ENCODE results near the gene UBXN7. TPM values are rescaled to one million over a fixed set of nuclear protein-coding genes. Genes with fewer than 3 reads are reported as not detected.

The UBXN7 gene
- total RNA-seq, 6 experiments from 2014 or later: 4.9 to 22.3 (median 19.1) TPM

- no peak overlapping the region for H3K4me3 ChIP-seq
- TF ChIP-seq CTCF (IDR thresholded peaks at IDR 0.05) (no peak), POLR2A (IDR thresholded peaks at IDR 0.05) (no peak)
- no peaks in the 10 kb centered on the region for H3K27me3 ChIP-seq
- H3K4me1 ChIP-seq: no peaks in the 10 kb centered on the region
- H3K27ac ChIP-seq: no peak overlapping the region
- no peaks in the 10 kb centered on the region for H3K36me3 ChIP-seq
- WGBS (ENCODE audit: insufficient coverage, low coverage, low lambda C conversion rate, missing lambda C conversion rate): 81% methylated on average over 11 of the region's 11 CpGs
- no peak for ATAC-seq
- intact Hi-C loops (cut with DNase I): no loop called here
- no peaks in the 10 kb centered on the region for H3K9me3 ChIP-seq
- DNase-seq: no peak
Measured at GRCh38 chr3:196323691-196324090, 108.5 kb downstream of the UBXN7 start.

GRCh38 chr3:196323016-196323415 lies 109.2 kb downstream of the UBXN7 start:
- H3K4me3 ChIP-seq: no peak overlapping the region
- 78% methylated on average over 2 of the region's 4 CpGs for WGBS (ENCODE audit: insufficient coverage, low coverage, low lambda C conversion rate, missing lambda C conversion rate)
- TF ChIP-seq CTCF (IDR thresholded peaks at IDR 0.05) (no peak), POLR2A (IDR thresholded peaks at IDR 0.05) (no peak)
- H3K9me3 ChIP-seq: no peaks in the 10 kb centered on the region
- DNase-seq (no peak), ATAC-seq (no peak)
- no peaks in the 10 kb centered on the region for H3K36me3 ChIP-seq
- no peak overlapping the region for H3K27ac ChIP-seq
- no peaks in the 10 kb centered on the region for H3K4me1 ChIP-seq
- intact Hi-C loops (cut with DNase I): no loop called here
- no peaks in the 10 kb centered on the region for H3K27me3 ChIP-seq

- no peaks in the 10 kb centered on the region for H3K4me1 ChIP-seq
- H3K4me3 ChIP-seq: no peak overlapping the region
- WGBS (ENCODE audit: insufficient coverage, low coverage, low lambda C conversion rate, missing lambda C conversion rate): 65% methylated on average over 6 of the region's 11 CpGs
- no peaks in the 10 kb centered on the region for H3K36me3 ChIP-seq
- ATAC-seq: no peak
- DNase-seq: peak in 1 of 3 donors; percentile 32
- no peak for TF ChIP-seq POLR2A (IDR thresholded peaks at IDR 0.05)
- no peak for TF ChIP-seq CTCF (IDR thresholded peaks at IDR 0.05)
- H3K27ac ChIP-seq: no peak overlapping the region
- H3K9me3 ChIP-seq: no peaks in the 10 kb centered on the region
- H3K27me3 ChIP-seq: no peaks in the 10 kb centered on the region
- intact Hi-C loops (cut with DNase I): no loop called here
Measured at GRCh38 chr3:196321162-196321561, 111.1 kb downstream of the UBXN7 start.

- no peaks in the 10 kb centered on the region for H3K9me3 ChIP-seq
- no peak overlapping the region for H3K4me3 ChIP-seq
- H3K36me3 ChIP-seq: no peaks in the 10 kb centered on the region
- intact Hi-C loops (cut with DNase I): no loop called here
- TF ChIP-seq CTCF (IDR thresholded peaks at IDR 0.05) (no peak), POLR2A (IDR thresholded peaks at IDR 0.05) (no peak)
- WGBS (ENCODE audit: insufficient coverage, low coverage, low lambda C conversion rate, missing lambda C conversion rate): 100% methylated on average over 2 of the region's 3 CpGs
- H3K27ac ChIP-seq: no peak overlapping the region
- H3K27me3 ChIP-seq: no peaks in the 10 kb centered on the region
- H3K4me1 ChIP-seq: no peaks in the 10 kb centered on the region
- DNase-seq (no peak), ATAC-seq (no peak)
Measured at GRCh38 chr3:196320137-196320536, 112.1 kb downstream of the UBXN7 start.
